ENCODE data around the gene CDH4.

Gene CDH4

DNA sequence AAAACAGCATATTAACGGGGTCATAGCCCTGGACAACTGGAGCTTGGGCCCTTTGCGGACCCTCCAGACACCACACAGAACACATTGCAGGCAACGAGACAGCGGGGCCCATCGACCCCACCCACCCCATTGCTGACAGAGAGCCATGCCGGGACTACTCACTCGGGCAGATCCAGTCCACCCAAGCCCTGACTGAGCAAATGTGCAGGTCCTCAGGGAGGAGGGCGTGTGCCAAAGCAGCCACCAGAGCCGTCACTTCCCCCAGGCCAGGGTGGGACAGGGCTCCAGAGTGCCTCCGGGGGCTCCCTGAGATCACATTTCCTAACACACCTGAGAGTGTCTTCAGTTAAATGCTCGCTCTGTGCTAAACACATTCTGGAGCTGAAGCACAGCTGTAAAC, 114.9 kb downstream of the CDH4 start:
- no peak for DNase-seq

DNA sequence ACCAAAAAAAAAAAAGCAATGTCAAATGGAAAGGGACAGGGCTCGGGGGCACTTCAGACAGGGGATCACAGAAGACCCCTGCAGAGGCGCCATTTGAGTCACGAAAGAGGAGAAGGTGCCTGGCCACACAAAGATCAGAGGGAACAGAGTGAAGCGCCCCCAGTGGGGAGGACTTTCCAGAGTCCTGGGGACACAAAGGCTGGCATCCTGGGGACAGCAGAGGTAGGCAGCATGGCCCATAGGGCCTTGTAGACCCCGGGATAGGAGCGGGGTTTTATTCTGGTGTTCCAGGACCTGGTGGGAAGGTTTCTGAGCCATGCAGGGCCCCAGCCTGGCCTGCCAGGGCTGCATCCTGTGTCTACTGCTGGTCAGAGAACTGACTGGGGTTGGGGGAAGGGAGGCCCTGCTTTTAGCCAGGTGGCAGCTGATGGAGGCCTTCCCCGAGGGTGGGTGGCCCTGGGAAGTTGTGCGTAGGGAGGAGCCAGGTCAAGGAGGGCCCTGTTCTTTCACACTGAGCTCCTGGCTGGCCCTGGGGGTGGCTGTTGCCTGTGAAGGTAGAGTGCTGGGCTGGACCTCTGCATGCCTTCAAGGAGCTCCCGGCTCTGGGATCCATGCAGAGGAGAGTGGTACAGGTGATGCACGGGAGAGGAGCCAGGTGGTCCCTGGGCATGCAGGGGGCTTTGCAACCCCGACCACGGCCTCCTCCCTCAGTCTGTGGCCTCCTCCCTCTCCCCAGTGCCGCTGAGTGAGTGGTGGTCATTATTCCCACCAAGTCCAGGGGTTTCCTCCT, 117.9 kb downstream of the CDH4 start:
- no peak for DNase-seq

GRCh38 chr20:61370841-61371303, 118.8 kb downstream of the CDH4 start:
- DNase-seq = no peak

GRCh38 chr20:61371501-61372136, 119.6 kb downstream of the CDH4 start:
- DNase-seq = no peak

DNA sequence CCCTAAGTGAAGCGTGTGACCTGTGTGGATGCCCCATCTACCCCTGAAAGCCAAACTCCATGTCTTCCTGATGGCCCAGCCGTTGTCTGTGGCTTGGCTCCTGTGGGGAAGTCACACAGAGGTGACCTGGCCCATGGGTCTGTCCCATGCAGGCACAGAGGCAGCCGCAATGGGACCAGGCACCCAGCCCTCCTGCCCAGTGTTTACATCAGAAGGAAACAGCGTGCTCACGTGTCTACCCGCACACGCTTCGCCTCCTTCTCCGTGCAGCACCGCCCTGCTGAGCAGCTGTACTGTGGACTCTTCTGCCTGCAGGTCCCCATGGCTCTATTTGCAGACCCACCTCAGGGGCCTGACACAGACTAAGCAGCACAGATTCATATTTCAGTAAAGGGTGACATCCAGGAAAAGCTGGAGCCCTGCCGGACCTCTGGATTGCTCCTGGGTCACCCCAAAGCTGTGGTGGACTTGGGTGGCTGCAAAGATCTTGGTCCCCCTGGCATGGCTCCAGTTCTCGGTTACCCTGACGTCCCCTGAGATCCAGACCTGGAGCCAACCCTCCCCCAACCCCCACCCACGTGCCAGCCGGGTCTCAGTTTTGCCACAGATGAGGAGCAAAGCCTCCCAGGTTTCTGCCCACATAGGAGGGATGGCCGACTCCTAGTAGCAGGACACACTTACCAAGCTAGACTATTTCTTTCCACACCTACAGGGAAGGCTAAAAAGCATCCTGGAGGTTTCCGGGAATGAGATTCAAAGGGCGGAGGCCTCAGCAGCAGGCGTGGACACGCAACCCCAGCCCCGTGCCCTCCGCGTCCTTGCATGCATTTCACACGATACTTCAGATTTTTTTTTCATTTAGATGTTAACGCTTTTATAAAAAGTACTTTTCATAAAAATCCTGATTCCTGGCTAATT, 120.3 kb downstream of the CDH4 start:
- DNase-seq = no peak

DNA sequence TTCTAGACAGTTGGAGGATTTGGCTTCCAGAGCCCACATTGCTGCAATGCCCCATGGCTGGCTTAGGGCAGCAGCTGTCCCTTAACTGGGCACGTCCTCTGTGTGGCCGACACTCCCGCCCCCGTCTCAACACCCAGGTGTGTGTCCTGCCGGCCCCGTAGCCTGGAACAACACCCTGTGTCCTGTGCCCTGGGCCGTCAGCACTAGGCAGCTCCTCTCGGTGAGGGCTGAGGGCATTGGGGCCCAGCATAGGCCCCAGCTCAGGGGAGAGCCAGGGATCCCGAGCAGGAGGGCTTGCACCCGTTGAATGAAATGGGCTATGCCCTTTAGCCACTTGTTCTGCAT, 121.0 kb downstream of the CDH4 start:
- DNase-seq = no peak

- DNase-seq = no peak
Observed at GRCh38 chr20:61373956-61374545, 122.0 kb downstream of the CDH4 start.

GRCh38 chr20:61376541-61377240, 124.6 kb downstream of the CDH4 start:
- no peak for DNase-seq

- DNase-seq = no peak
Observed at GRCh38 chr20:61378694-61379355, 126.8 kb downstream of the CDH4 start.

DNA sequence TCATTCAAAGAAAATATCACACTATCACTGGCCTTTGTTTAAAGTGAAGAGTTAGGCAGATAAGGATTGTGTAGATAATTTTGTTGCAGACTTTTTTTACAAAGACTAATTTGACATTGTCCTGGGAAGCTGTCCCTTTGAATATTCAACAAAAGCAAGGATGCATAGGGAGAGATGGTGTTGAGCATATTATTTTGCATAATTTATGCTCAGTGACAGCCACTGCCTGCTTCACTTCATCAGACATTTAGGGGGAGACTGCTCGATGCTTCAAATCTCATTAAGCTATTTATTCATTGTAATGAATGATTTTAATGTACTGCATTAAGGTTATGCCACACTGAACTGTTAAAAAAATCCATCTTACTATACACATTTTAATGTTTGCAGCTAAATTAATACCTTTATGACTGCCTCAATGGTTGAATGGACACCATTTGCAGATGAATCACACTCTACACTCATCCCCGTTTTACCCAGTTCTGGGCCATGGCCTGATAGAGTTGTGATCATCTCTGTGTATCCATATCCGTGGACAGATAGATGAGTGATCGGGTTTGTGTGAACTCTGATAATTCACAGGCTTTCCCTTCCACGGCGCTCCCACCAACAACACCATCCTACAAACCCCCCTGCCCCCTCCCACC, 128.0 kb downstream of the CDH4 start:
- no peak for DNase-seq

- DNase-seq = no peak
Observed at GRCh38 chr20:61380545-61380915, 128.5 kb downstream of the CDH4 start.

DNA sequence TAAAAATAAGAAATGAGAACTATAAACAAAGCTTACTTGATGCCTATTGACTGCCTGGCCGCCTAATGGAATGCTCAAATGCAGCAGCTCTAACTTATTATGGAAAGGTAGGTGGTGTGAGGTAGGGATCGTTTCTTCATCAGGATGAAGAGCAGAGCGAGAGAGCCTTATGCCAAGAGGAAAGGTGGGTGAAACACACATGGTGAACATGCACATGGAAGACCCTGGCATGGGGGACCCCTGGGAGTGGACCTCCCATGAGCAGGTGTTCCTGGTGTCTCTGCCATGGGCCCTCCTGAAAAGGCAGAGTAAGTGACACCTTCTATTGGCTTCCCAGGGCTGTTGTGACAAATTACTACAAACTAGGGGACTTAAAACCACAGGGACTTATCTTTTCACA, 130.1 kb downstream of the CDH4 start:
- no peak for DNase-seq

GRCh38 chr20:61385296-61385695, 133.2 kb downstream of the CDH4 start:
- no peak for DNase-seq

GRCh38 chr20:61385731-61386130, 133.7 kb downstream of the CDH4 start:
- DNase-seq = no peak

- no peak for DNase-seq
Observed at GRCh38 chr20:61387204-61387953, 135.3 kb downstream of the CDH4 start.

DNA sequence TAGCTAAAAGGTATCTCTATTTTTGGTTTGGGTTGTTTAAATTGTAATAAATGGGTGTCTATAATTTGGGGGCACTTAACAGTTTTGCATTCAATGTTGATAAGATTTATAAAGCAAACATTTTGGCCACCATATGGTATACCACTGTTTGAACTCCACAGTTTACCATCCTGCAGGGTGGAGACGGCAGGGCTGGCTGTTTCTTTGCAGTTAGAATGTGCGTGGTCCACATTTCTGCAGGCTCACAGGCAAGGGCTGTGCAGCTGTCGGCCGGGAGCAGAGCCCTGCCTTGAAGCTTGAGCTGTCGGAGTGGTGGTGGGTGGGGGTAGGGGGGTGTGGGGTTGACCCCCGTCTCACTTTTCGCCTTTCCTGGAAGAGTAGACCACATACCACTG, 135.9 kb downstream of the CDH4 start:
- no peak for DNase-seq

DNA sequence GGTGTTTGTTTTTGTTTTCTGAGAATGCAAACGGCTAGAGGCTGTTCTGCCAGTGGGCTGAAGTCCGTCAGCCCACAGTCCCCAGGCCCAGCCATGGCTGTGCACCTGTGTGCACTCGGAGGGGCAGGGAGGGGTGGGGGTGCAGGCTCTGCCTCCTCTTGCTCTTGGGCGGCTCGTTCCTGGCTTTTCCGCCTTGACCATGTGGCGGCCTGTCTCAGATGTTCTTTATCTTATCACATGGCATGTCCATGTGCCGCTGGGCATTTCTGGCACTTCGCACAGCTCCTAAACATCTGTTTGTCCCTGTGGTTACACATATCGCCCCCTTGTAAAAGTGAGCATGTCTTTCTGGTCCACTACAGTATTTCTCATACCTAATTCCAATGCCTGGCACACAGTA, 137.0 kb downstream of the CDH4 start:
- no peak for DNase-seq

DNA sequence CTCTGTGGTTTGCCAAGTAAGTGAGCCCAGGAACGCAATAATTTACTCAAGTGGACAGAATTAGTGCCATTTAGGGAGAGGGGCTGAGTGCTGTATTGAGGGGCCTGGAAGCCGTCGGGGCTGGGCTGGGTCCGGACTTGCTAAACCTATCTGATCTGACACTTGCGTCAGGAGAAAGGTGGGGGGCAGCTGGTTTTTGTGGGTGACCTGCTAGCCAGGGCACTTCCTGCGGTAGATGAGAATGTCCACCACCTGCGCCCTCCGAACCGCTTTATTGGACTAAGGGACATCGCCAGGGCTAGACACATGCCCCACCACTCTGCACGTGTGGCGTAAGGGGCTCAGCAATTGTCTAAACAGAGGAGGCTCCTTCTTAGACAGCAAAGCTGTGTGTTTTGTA, 139.1 kb downstream of the CDH4 start:
- no peak for DNase-seq

DNA sequence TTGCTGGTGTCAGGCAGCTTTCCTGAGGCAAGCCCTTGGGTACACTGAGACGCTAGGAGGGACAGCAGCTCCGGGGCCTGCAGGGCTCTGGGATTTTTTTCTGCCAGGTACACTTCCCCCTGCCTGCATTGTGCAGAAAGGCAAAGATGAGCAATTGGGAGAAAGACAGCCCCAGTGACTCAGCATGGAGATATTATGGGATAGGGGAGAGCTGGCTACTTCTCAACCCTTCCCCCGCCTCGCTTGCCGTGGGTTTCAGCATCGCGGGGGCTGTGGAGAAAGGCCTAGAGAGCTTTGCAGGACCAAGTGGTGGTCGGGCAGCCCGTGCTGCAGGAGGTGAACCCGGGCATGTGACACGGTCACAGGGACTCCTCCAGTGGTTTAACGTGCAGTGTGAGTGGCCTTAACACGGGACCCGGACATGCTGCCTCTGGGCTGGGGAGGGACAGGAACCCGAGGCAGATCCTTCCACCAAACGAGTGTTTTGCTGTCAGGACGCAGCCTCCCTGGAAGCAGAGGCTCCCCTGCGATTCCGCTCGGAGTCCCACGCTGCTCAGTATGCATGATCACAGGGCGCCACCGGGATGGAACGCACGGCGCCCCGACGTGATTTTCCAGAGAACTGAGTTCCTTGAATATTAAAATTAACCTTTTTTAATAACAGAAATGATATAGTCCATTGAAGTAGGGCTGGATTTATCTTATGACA, 139.9 kb downstream of the CDH4 start:
- no peak for DNase-seq

Measured in NCI-H2171 treated with DMSO at 0.1 percent for 48 hours (cell line).